Left ventricle myocardium inferior (tissue), 1 donor: ENCODE results near the gene MTARC2. TPM values are rescaled to one million over a fixed set of nuclear protein-coding genes. Genes with fewer than 3 reads are reported as not detected.

Source experiments
- DNase-seq: peaks from one replicate; pipeline ENCODE4 v3.0.0-alpha.2; 2020
- H3K27ac ChIP-seq: fragments of 200-600 bp; replicated peaks from 2 replicates; pipeline ENCODE4 v1.8.0; 2021
- H3K27me3 ChIP-seq: fragments of 200-600 bp; 2 replicates; pipeline ENCODE4 v1.8.0; 2021; ENCODE audit warnings: low read depth
- H3K36me3 ChIP-seq: fragments of 200-600 bp; 2 replicates; pipeline ENCODE4 v1.8.0; 2021
- H3K4me1 ChIP-seq: fragments of 200-600 bp; 2 replicates; pipeline ENCODE4 v1.8.0; 2021
- H3K4me3 ChIP-seq: fragments of 200-600 bp; 2 replicates; pipeline ENCODE4 v1.8.0; 2021; ENCODE audit warnings: mild to moderate bottlenecking, moderate library complexity
- H3K9me3 ChIP-seq: fragments of 200-600 bp; replicated peaks from 2 replicates; pipeline ENCODE4 v1.8.0; 2021
- CTCF ChIP-seq: fragments of 200-600 bp; IDR thresholded peaks from 2 replicates; pipeline ENCODE4 v1.8.0; 2021; ENCODE audit warnings: antibody characterized with exemption, mild to moderate bottlenecking, borderline replicate concordance
- intact Hi-C: fragments of 100-400 bp; cut with micrococcal nuclease; formaldehyde crosslinking; loops from one replicate; pipeline ENCODE4 v1.11.0; 2022
- total RNA-seq: library from RNA; stranded (reverse); fragmentation: NEBNext Ultra II Directional; extraction: Animal tissue kit (Norgen Biotek cat#: 25700); gene quantifications from one replicate; pipeline ENCODE4 v1.2.1, GENCODE V29; 2021
- donor health status: DM: no; HTN: yes; CAD: no; lungs with severe emphysema.

The MTARC2 gene
- total RNA-seq, 1 donor from 2014 or later = 22.6 TPM

GRCh38 chr1:220791956-220792355 is 43.8 kb downstream of the MTARC2 start:
- no peak for DNase-seq
- H3K4me3 ChIP-seq = no peak overlapping the region
- H3K9me3 ChIP-seq = no peaks in the 10 kb centered on the region
- peak overlapping the region; percentile 56 for H3K27ac ChIP-seq
- intact Hi-C loops = no loop called here
- no peaks in the 10 kb centered on the region for H3K36me3 ChIP-seq
- TF ChIP-seq CTCF = no peak
- H3K27me3 ChIP-seq = no peaks in the 10 kb centered on the region
- peaks cover 41% of the 10 kb centered on the region for H3K4me1 ChIP-seq

DNA sequence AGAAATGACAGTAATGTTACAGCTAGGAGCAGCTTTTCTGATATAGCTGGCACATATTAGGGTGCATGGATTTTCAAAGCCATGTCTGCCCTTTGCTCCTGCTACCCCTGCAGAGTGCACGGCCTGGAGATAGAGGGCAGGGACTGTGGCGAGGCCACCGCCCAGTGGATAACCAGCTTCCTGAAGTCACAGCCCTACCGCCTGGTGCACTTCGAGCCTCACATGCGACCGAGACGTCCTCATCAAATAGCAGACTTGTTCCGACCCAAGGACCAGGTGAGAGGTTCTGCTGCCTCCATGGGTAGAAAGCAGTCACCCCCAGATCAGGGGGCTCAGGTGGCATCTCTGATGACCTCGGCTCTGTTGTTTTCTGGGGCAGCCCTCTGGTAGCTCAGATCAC is 48.4 kb downstream of the MTARC2 start:
- Histone ChIP-seq H3K27ac (no peak overlapping the region), H3K27me3 (no peaks in the 10 kb centered on the region), H3K4me3 (no peak overlapping the region), H3K9me3 (no peaks in the 10 kb centered on the region), H3K36me3 (peaks cover 8% of the 10 kb centered on the region), H3K4me1 (peaks cover 25% of the 10 kb centered on the region)
- DNase-seq = no peak
- intact Hi-C loops = no loop called here
- TF ChIP-seq CTCF = no peak

- TF ChIP-seq CTCF = no peak
- no peak for DNase-seq
- H3K27ac ChIP-seq = no peak overlapping the region
- H3K27me3 ChIP-seq = no peaks in the 10 kb centered on the region
- no peak overlapping the region for H3K4me3 ChIP-seq
- H3K9me3 ChIP-seq = no peaks in the 10 kb centered on the region
- H3K36me3 ChIP-seq = peaks cover 8% of the 10 kb centered on the region
- peaks cover 20% of the 10 kb centered on the region for H3K4me1 ChIP-seq
- intact Hi-C loops = no loop called here
Measured at GRCh38 chr1:220797044-220797443, 48.9 kb downstream of the MTARC2 start.

GRCh38 chr1:220797553-220797952 is 49.4 kb downstream of the MTARC2 start:
- H3K27me3 ChIP-seq = no peaks in the 10 kb centered on the region
- no peak overlapping the region for H3K4me3 ChIP-seq
- no peak overlapping the region for H3K27ac ChIP-seq
- no peaks in the 10 kb centered on the region for H3K9me3 ChIP-seq
- peaks cover 9% of the 10 kb centered on the region for H3K36me3 ChIP-seq
- no peak for TF ChIP-seq CTCF
- intact Hi-C loops = no loop called here
- no peak for DNase-seq
- peaks cover 16% of the 10 kb centered on the region for H3K4me1 ChIP-seq

- TF ChIP-seq CTCF = no peak
- Histone ChIP-seq H3K4me1 (peaks cover 16% of the 10 kb centered on the region), H3K4me3 (no peak overlapping the region), H3K27ac (no peak overlapping the region), H3K9me3 (no peaks in the 10 kb centered on the region), H3K36me3 (peaks cover 13% of the 10 kb centered on the region), H3K27me3 (no peaks in the 10 kb centered on the region)
- no peak for DNase-seq
- intact Hi-C loops = no loop called here
Measured at GRCh38 chr1:220798338-220798737, 50.2 kb downstream of the MTARC2 start.

DNA sequence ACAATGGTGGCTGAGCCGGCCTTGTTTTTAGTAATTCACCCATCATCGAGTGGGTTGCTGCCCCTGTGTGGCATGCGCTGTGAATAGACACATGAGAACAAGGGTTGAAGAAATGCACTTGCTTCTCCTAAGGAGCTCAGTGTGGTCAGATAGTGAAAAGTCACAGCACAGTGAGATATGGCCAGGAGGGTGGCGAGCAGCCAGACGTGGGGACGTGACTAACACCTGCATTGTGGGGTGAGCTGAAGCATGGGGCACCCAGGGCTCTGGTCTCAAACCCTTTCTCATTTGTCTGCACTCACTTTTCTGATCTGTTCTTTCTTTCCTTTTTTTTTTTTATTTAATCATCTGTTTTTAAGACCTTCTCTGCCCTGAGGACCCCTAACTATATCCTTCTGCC is 52.1 kb downstream of the MTARC2 start:
- intact Hi-C loops = no loop called here
- Histone ChIP-seq H3K4me1 (peaks cover 16% of the 10 kb centered on the region), H3K36me3 (peaks cover 13% of the 10 kb centered on the region), H3K4me3 (no peak overlapping the region), H3K9me3 (no peaks in the 10 kb centered on the region), H3K27me3 (no peaks in the 10 kb centered on the region), H3K27ac (no peak overlapping the region)
- no peak for TF ChIP-seq CTCF
- DNase-seq = no peak
